HG02885 (cell line): ENCODE data around the gene ELFN1.

Source experiments
- ATAC-seq: cut with Tn5 transposase; IDR thresholded peaks from one replicate; pipeline ENCODE4 v1.9.1; 2021; ENCODE audit warnings: mild to moderate bottlenecking; ENCODE audit not compliant: unreplicated experiment, poor library complexity

The ELFN1 gene

GRCh38 chr7:1737523-1737922, 67.4 kb downstream of the ELFN1 start:
- ATAC-seq: no peak

- no peak for ATAC-seq
Observed at GRCh38 chr7:1737956-1738355, 67.9 kb downstream of the ELFN1 start.

GRCh38 chr7:1738511-1738910, 68.4 kb downstream of the ELFN1 start:
- no peak for ATAC-seq

GRCh38 chr7:1738956-1739355, 68.9 kb downstream of the ELFN1 start:
- ATAC-seq: no peak

GRCh38 chr7:1739593-1739992, 69.5 kb downstream of the ELFN1 start:
- ATAC-seq: no peak

- no peak for ATAC-seq
Observed at GRCh38 chr7:1740214-1740613, 70.1 kb downstream of the ELFN1 start.

GRCh38 chr7:1741246-1741645, 71.2 kb downstream of the ELFN1 start:
- ATAC-seq: no peak

- no peak for ATAC-seq
Observed at GRCh38 chr7:1741751-1742554, 71.9 kb downstream of the ELFN1 start.

GRCh38 chr7:1742555-1743303, 72.7 kb downstream of the ELFN1 start:
- ATAC-seq: no peak

- ATAC-seq: no peak
Observed at GRCh38 chr7:1743481-1744230, 73.6 kb downstream of the ELFN1 start.

- ATAC-seq: no peak
Observed at GRCh38 chr7:1744296-1745017, 74.4 kb downstream of the ELFN1 start.

GRCh38 chr7:1745018-1745532, 75.0 kb downstream of the ELFN1 start:
- no peak for ATAC-seq

- no peak for ATAC-seq
Observed at GRCh38 chr7:1745576-1746490, 75.8 kb downstream of the ELFN1 start.

GRCh38 chr7:1746491-1746975, 76.5 kb downstream of the ELFN1 start:
- ATAC-seq: no peak

GRCh38 chr7:1747004-1747801, 77.1 kb downstream of the ELFN1 start:
- ATAC-seq: no peak

GRCh38 chr7:1748076-1748838, 78.2 kb downstream of the ELFN1 start:
- no peak for ATAC-seq

GRCh38 chr7:1748839-1749173, 78.7 kb downstream of the ELFN1 start:
- no peak for ATAC-seq
